Esophagus squamous epithelium (tissue), 5 donors: ENCODE results near the gene MBP. TPM values are rescaled to one million over a fixed set of nuclear protein-coding genes. Genes with fewer than 3 reads are reported as not detected.

Experiments
- DNase-seq: peaks from one replicate; lab custom pipeline; 2025; lab: John Stamatoyannopoulos, UW
- H3K27ac ChIP-seq, 4 donors: fragments of 200-600 bp; sonication (generic); one replicate each; pipeline ENCODE4 v1.5.1; 2016 to 2019; ENCODE audit warnings: mild to moderate bottlenecking in 1 of 4
- H3K27me3 ChIP-seq, 4 donors: fragments of 200-600 bp; sonication (generic); 1 replicate in 3 of 4; 2 replicates in 1 of 4; pipeline versions ENCODE4 v1.5.1 to v1.6.0; 2017 to 2021; ENCODE audit warnings: antibody characterized with exemption in 1 of 4
- H3K36me3 ChIP-seq, 3 donors: fragments of 200-600 bp; sonication (generic); one replicate each; pipeline ENCODE4 v1.5.1; 2016 to 2019
- H3K4me1 ChIP-seq, 3 donors: fragments of 200-600 bp; sonication (generic); one replicate each; pipeline ENCODE4 v1.5.1; 2017 to 2019
- H3K4me3 ChIP-seq, 4 donors: fragments of 200-600 bp; sonication (generic); 1 replicate in 3 of 4; 2 replicates in 1 of 4; pipeline ENCODE4 v1.5.1; 2016 to 2019; ENCODE audit warnings: mild to moderate bottlenecking in 2 of 4, moderate library complexity in 1 of 4
- H3K9me3 ChIP-seq, 3 donors: fragments of 200-600 bp; sonication (generic); one replicate each; pipeline ENCODE4 v1.5.1; 2016 to 2019
- POLR2A ChIP-seq, 4 donors: fragments of 450-650 bp; IDR thresholded peaks; one replicate each; pipeline ENCODE4 v1.6.1; 2017; ENCODE audit warnings: antibody characterized with exemption in 4 of 4, mild to moderate bottlenecking in 4 of 4, moderate library complexity in 3 of 4
- WGBS, 2 donors: methylation state at CpG; one replicate each; pipeline ENCODE4 v1.1.5; 2018; 5-methylcytosine and 5-hydroxymethylcytosine counted together
- intact Hi-C: fragments of 100-400 bp; cut with DNase I; formaldehyde crosslinking; loops from one replicate; pipeline ENCODE4 v1.15.0; 2022
- total RNA-seq, 4 donors: library from RNA; depleted of rRNA; stranded (reverse); fragments of >200 nt; gene quantifications; one replicate each; pipeline ENCODE4 v1.1.0, GENCODE V29; 2016
- TF ChIP-seq, protein P1 (sequence below), 6 experiments: fragments of 450-650 bp in 4 of 6; fragments of 200-600 bp in 2 of 6; sonication (generic) in 2 of 6; IDR thresholded peaks; one replicate each; pipeline ENCODE4 v1.5.1; 2016 to 2019; ENCODE audit warnings: antibody characterized with exemption in 6 of 6, mild to moderate bottlenecking in 4 of 6, moderate library complexity in 4 of 6
- donor health status: DM: yes; HTN: yes; CAD: no.

MBP gene
- total RNA-seq, 4 donors from 2014 or later: 21.9 to 38.9 (median 25.2) TPM

DNA sequence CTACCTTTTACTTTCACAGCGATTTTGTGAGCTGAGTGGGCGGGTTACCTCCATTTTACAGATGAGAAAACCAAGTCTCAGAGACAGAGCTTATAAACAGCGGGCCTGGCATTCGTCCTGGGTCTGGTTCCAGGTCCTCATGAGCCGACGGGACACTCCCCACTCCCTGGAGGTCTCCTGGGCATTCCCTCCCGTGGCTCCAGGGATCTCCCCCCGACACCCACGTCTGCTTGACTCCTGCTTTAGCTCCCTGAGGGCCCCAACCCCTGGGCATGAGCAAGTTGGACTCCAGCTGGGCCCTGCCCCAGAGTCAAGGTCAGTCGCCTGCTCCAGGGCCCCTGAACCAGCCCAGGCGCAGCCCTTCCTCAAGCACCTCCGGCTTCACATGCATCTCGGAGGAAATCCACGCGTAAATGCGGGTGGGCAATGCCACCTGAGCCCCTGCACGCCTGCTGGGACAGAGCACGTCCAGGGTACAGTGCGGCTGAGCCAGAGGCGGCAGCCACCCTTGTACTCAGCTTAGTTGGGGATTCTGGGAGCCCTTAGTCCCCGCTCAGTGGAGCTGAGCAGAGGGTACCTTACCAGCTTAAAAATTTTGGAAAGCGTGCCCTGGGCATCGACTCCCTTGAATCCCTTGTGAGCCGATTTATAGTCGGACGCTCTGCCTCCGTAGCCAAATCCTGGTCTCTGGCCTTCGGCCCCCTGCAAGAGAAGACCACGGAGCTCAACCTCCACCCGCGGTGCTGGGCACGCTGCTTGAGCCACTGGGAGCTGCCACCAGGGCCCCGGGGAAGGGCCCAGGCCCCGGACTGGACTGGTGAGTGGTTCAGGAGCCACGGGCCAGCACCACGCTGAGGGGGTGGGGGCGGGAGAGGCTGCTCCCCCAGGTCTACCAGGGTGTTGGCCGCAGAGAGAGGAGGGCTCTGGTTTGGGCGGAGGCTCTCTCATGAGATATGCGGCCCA, 148.1 kb downstream of the MBP start:
- Histone ChIP-seq H3K27me3 (no peaks in the 10 kb centered on the region), H3K4me1 (peaks cover 0 to 9% (median 0%) of the 10 kb centered on the region in 3 donors), H3K4me3 (no peak overlapping the region), H3K27ac (no peak overlapping the region), H3K9me3 (no peaks in the 10 kb centered on the region), H3K36me3 (no peaks in the 10 kb centered on the region)
- TF ChIP-seq, protein P1, sequence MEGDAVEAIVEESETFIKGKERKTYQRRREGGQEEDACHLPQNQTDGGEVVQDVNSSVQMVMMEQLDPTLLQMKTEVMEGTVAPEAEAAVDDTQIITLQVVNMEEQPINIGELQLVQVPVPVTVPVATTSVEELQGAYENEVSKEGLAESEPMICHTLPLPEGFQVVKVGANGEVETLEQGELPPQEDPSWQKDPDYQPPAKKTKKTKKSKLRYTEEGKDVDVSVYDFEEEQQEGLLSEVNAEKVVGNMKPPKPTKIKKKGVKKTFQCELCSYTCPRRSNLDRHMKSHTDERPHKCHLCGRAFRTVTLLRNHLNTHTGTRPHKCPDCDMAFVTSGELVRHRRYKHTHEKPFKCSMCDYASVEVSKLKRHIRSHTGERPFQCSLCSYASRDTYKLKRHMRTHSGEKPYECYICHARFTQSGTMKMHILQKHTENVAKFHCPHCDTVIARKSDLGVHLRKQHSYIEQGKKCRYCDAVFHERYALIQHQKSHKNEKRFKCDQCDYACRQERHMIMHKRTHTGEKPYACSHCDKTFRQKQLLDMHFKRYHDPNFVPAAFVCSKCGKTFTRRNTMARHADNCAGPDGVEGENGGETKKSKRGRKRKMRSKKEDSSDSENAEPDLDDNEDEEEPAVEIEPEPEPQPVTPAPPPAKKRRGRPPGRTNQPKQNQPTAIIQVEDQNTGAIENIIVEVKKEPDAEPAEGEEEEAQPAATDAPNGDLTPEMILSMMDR (IDR thresholded peaks at IDR 0.05): no peak
- TF ChIP-seq POLR2A (IDR thresholded peaks at IDR 0.05): no peak
- intact Hi-C loops: loop anchor here (10.0 kb wide), 1 partner anchor 180 kb away; no protein-coding TSS in a partner anchor
- no peak for DNase-seq
- WGBS, 2 donors: 81 to 93% methylated on average over 8 to 19 of the region's 40 CpGs

DNA sequence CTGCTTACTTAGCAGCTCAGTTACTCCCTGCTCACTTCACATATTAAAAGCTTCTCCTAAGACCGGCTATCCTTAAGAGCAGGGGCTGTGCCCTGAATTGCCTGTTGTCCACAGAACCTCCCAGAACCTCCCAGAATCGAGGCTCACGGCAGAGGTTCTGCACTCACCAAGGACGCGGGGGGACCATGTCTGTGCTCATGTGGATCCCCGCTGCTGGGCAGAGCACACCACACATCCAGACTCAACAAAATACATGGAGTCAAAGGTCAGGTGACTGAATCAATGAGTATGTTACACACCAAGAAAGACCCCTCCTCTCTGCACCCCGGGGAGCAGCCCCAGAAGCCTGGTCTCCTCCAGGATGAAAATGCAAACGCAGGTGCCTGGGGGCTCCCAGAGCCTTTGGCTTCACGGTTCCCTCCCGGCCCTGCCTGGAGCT, 149.0 kb downstream of the MBP start:
- intact Hi-C loops: loop anchor here (10.0 kb wide), 1 partner anchor 179 kb away; no protein-coding TSS in a partner anchor
- no peaks in the 10 kb centered on the region for H3K9me3 ChIP-seq
- 49 to 58% methylated on average over 3 to 9 of the region's 10 CpGs for WGBS, 2 donors

DNA sequence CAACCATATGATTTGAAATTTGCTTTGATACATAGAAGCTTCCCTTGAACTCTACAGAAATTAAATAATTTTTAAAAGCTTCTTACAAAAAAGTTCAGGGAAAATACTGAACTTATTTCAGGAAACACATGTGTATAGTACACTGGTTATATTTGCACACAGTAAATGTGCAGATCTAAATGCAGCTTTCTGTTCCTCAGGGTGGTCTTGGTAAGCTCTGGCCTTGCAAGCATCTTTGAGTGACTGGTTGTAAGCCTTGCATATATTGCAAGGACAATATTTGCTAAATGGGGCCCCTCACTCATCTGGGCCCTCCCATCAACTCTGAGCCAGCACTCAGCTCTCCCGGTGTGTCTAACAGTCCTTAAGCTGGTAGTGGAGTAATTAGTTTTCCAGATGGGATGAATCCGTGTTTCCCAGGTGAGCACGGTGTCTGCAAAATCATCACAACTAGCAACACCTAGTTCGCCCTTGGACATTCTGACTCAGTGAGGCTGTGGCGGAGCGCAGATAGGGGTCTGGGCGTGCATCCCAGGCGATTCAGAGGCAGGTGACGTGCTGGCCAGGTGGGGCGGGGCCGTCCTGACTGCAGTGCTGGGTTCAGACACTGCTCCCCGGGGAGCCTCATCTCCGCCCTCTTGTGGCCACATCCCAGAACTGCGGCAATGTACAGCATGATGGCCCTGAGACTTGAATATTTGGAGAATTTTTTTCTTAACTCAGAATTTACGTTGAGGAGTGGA, 149.6 kb downstream of the MBP start:
- no peak for TF ChIP-seq POLR2A (IDR thresholded peaks at IDR 0.05)
- TF ChIP-seq, protein P1 (IDR thresholded peaks at IDR 0.05): peak; percentile 87 to 95 (median 92)
- H3K4me3 ChIP-seq: no peak overlapping the region
- no peak overlapping the region for H3K27ac ChIP-seq
- intact Hi-C loops: loop anchor here (10.0 kb wide), 1 partner anchor 178 kb away; no protein-coding TSS in a partner anchor
- H3K9me3 ChIP-seq: no peaks in the 10 kb centered on the region
- no peaks in the 10 kb centered on the region for H3K36me3 ChIP-seq
- H3K27me3 ChIP-seq: no peaks in the 10 kb centered on the region
- peaks cover 0 to 10% (median 0%) of the 10 kb centered on the region in 3 donors for H3K4me1 ChIP-seq
- DNase-seq: peak; percentile 30
- 10 to 11% methylated on average over 15 of the region's 15 CpGs for WGBS, 2 donors

More for the DNA sequence above, 149.0 kb downstream of the MBP start:
- H3K4me1 ChIP-seq: peaks cover 0 to 9% (median 0%) of the 10 kb centered on the region in 3 donors
- no peak for DNase-seq
- no peaks in the 10 kb centered on the region for H3K36me3 ChIP-seq
- TF ChIP-seq, protein P1 (IDR thresholded peaks at IDR 0.05): no peak
- no peak for TF ChIP-seq POLR2A (IDR thresholded peaks at IDR 0.05)
- no peak overlapping the region for H3K4me3 ChIP-seq
- no peaks in the 10 kb centered on the region for H3K27me3 ChIP-seq
- no peak overlapping the region for H3K27ac ChIP-seq

DNA sequence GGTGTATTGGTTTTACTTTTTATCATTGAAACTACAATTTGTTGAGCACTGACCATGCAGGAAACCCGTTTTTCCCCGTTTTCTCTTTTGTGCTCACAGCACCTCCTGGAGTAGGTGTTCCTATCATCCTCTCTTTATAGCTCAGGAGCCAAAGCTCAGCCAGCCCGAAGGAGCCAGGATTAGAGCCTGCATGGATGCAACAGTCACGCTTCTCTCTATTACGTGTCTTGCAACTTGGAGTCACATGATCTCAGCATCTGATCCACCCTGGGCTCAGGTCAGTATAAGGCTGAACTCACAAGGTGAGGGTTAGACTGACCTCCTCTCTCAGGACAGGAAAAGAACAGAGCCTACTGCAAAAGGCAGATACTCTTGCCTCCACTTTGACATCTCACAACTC, 150.5 kb downstream of the MBP start:
- no peak overlapping the region for H3K27ac ChIP-seq

More for the DNA sequence above, 150.5 kb downstream of the MBP start:
- intact Hi-C loops: loop anchor here (10.0 kb wide), 1 partner anchor 177 kb away; no protein-coding TSS in a partner anchor
- no peaks in the 10 kb centered on the region for H3K36me3 ChIP-seq
- no peak for DNase-seq
- 78 to 89% methylated on average over 5 of the region's 5 CpGs for WGBS, 2 donors
- no peak overlapping the region for H3K4me3 ChIP-seq
- no peaks in the 10 kb centered on the region for H3K27me3 ChIP-seq
- H3K9me3 ChIP-seq: no peaks in the 10 kb centered on the region
- no peak for TF ChIP-seq POLR2A (IDR thresholded peaks at IDR 0.05)
- TF ChIP-seq, protein P1 (IDR thresholded peaks at IDR 0.05): no peak
- peaks cover 0 to 20% (median 0%) of the 10 kb centered on the region in 3 donors for H3K4me1 ChIP-seq
